ENCODE data around the gene NEGR1.

DNA sequence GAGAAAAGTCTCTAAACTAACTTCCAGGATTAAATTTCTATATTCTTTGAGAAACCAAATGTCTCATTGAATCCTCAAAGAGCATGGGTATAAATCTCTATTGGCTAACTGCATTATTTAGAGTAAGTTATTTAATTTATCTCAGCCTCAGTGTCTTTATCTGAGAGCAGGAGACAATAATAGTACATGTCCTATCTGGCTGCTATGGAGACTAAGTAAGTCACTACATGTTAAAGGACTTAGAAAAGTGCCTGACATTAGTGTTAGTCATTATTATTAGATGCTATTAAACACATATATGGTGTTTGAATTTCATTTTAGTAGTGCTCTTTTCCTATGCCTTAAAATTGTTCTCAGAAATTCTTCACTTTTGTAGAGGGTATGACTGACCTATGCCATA, 505.2 kb downstream of the NEGR1 start:
- TF ChIP-seq CTCF (IDR thresholded peaks at IDR 0.05): no peak
- TF ChIP-seq POLR2AphosphoS5 (IDR thresholded peaks at IDR 0.05): no peak
- no peak for TF ChIP-seq POLR2A (IDR thresholded peaks at IDR 0.05)
